CD4-positive, alpha-beta T cell treated with Interleukin-15 for 1 hour (primary cell): ENCODE measurements around the gene DPP6.

ENCODE experiments used
- DNase-seq: peaks from one replicate; pipeline ENCODE4 v3.0.0-alpha.2; 2020

Gene DPP6

GRCh38 chr7:154345093-154345492 is 292.9 kb downstream of the DPP6 start:
- no peak for DNase-seq

DNA sequence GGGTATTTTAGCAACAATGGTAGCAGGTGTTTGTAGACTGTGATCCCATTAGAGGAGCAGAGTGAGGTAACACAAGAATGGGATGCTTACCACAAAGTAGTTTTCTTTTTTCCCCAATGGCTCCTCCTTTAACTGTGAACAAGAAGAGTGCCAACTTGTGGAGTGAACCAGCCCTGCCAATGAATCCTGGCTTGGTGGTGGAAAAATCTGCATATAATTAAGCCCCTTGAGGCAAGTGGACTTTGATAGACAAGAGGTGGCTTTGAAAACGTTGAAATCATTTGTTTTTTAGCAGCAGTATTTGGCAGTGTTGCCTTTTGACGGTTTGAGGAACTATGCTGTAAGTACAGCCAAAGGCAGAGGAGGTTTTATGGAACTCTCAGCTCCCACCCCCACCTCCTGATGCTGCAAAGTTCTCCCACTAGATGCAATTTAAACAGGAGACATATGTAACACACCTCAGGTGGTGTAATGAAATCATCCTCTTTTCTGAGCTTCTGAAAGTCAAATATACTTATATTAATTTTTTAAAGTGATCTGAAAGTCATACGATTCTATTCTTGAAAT is 295.6 kb downstream of the DPP6 start:
- no peak for DNase-seq

DNA sequence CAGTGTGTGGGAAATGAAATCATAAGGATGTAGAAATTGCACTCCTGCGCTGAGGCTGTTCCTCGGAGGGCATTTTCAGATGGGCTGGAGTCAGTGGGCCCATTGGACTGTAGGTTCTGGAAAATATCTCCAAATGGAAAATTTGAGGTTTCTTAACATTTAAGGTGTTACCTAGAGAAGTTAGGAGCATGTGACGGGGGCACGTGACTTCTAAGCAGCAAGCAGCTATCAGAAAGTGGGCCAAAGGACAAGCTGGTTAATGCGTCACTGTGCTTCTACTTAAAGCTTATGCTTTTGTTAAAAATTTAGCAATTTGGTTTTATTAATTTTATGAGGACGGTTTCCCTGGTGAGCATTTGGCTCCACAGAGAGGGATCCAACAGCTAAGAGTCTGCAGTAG is 298.7 kb downstream of the DPP6 start:
- no peak for DNase-seq

DNA sequence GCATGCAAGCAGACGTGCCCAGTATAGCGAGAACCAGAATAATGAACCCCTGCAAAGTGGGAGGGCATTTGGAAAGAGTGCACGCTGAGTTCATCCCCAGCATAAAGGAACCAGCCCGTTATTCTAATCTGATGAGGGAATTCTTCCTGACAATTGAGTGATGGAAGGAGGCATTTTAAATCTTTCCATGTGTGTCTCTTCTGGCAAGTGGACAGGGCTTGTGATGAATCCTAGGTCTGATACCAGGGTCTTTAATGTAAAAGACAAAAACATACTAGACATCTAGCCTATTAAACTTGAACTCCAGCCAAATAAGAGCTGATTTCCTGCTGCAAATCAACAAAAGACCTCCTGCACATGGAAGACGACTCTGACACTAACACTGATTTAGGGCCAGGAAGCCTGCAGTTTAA is 301.2 kb downstream of the DPP6 start:
- no peak for DNase-seq

- DNase-seq = no peak
These were observed 312.0 kb downstream of the DPP6 start for GRCh38 chr7:154364170-154364569.

GRCh38 chr7:154371424-154371823 is 319.2 kb downstream of the DPP6 start:
- no peak for DNase-seq

GRCh38 chr7:154372011-154372601 is 319.9 kb downstream of the DPP6 start:
- DNase-seq = no peak

GRCh38 chr7:154373956-154374355 is 321.8 kb downstream of the DPP6 start:
- DNase-seq = no peak

DNA sequence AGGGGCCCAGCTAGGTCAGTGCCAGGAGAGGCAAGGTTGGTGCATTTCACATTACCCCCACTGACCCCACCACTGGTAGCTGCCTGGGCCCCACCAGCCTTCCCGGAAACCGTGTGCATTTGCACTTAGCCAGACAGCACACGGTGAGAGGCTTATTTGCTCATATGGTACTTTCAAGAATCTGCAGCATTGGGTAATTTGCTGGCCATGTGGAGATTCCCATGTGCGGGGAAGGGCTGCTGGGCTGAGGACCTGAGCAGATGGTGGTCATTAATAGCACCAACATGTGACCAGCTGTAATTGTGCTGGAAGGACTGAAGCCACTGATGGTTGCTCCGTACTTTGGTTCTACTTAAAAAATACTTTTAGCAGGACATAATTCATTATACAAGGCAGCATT is 323.8 kb downstream of the DPP6 start:
- no peak for DNase-seq

GRCh38 chr7:154380771-154381170 is 328.6 kb downstream of the DPP6 start:
- DNase-seq = no peak

DNA sequence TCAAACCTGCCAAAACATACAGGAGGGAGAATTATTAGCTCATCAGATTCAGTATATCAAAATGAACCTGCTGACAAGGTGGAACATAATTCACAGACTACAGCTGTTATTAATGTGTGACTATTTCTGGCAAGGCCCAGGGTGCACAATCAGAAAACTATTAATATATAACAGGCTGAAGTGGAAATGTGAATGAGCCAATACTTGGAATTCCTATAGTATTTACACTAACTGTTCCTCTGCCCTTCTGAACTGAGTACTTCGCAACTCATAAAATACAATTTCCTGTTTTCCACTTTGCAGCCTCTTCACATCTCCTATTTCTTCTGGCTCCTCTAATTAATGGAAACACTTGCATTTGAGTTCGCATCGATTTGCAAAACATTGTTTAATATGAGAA is 330.8 kb downstream of the DPP6 start:
- no peak for DNase-seq

- no peak for DNase-seq
These were observed 333.0 kb downstream of the DPP6 start for GRCh38 chr7:154385214-154385613.

DNA sequence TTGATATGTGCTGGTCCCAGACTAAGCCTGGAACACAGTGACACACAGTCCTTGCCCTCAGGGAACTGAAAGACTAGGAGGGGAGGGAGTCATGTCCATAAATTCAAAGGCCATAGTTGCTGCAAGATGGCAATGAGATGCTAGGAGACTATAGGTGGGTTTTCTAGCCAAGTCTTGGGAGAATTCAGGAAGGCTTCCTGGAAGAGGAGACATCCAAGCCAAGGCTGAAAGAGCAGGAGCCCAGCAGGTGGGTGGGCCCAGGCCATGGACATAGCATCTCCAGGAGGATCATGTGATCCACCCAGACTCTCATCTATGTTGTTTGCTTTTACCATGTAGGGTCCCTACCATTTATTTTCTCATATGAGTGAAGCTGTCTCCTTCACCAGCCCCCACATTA is 335.1 kb downstream of the DPP6 start:
- no peak for DNase-seq

DNA sequence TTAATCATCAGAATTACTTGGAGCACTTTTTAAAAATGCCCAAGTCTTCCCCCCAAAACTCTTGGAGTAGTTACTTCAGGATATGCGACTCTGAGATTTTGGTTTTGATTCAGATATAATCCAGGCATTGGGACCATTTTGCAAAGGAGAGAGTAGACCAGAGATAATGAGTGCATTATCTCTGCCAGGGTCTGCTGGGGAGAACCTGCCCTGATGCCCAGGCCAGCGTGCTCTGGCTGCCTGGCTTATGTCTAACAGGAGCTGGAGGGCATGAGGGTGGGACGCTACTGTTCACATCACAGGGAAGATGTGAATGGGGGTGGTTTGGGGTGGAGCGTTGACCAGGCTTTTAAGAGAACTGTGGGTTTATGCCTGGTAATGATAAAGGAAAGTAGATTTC is 336.2 kb downstream of the DPP6 start:
- no peak for DNase-seq

GRCh38 chr7:154388999-154389398 is 336.8 kb downstream of the DPP6 start:
- no peak for DNase-seq

DNA sequence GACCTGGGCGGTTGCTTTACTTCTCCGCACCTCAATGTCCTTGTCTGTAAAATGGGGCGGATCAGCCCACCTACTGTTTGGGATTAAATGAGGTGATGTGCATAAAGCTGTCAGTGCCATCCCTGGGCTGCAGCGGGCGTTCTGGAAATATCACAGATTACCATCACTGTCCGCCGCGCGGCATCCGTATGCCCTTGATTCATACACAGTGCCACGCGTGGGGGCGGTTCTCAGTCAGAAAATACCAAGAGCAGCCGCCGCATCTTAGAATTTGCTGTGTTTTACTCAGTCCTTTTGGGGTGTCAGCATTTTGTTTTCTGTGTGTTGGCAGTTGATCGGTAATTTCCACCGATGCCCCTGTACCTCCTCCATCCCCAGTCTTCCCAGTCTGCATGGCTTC is 338.8 kb downstream of the DPP6 start:
- no peak for DNase-seq

- DNase-seq = no peak
These were observed 342.6 kb downstream of the DPP6 start for GRCh38 chr7:154394804-154395203.

DNA sequence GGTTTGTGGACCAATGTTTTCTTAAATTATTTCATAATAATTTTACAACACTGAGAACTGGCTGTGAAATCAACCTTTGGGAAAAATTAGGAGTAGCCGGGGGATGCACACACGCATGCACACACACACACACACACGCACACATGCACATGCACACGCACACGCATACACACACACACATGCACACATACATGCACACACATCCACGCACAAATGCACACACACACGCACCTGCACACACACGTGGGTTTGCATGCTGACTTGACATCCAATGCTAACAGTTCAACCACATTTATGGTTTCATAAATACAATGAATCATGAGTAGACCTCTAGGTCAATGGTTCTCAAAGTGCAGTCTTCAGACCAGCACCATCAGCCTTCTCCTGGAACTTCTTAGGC is 354.1 kb downstream of the DPP6 start:
- no peak for DNase-seq

DNA sequence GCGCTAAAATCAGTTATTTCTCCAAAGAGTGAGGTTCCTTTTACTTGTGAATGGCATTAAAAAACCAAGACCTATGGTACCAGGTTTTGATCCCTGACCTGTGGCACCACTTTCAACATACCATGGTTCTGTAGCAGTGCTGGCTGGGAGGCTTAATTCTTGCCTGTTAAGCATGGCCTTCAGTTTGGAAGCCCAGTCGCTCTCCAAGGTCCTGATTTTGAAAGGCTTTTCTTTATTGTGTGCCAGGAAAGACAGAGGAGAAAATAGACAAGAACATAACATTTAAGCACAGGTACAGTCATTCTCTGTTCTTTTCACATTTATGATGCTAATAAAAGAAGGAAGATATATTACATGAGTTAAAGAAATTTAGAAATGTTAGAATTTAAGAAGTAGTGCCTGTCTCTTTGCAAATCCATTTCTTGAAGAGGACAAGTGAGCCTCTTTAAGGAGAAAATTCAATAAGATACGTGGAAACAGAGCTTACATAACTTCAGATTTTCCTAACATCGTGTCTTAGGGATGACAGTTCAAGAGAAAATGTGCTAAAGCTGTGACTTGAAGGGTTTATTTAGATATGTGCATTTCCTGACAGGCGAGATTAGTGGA is 357.6 kb downstream of the DPP6 start:
- DNase-seq = no peak

GRCh38 chr7:154412105-154412504 is 359.9 kb downstream of the DPP6 start:
- DNase-seq = no peak

DNA sequence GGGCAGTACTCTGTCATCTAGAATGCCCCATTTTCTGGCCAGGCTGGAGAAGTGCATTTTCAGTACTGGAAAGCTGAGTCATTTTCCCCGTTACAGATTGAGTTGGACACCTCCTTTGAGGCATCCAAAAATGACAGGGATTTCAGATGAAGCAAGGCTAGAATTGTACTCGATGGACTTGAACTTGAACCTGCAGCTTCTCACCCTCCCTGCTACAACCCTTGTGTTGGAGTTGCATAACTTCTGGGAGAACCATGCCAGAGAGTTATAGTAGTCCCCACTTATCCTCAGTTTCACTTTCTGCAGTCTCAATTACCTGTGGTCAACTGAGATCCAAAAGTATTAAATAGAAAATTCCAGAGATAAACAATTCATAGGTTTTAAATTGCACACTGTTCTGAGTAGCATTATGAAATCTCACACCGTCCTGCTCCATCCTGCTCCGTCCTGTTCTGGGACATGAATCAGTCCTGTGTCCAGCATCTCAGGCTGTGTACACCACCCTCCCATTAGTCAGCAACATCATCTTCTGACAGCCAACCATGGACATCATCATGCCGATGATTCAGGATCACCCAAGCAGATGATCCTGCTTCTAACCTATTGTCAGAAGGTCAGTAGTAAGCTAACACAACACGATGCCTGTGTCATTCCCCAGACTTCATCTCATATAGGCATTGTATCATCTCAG is 363.7 kb downstream of the DPP6 start:
- DNase-seq = no peak

DNA sequence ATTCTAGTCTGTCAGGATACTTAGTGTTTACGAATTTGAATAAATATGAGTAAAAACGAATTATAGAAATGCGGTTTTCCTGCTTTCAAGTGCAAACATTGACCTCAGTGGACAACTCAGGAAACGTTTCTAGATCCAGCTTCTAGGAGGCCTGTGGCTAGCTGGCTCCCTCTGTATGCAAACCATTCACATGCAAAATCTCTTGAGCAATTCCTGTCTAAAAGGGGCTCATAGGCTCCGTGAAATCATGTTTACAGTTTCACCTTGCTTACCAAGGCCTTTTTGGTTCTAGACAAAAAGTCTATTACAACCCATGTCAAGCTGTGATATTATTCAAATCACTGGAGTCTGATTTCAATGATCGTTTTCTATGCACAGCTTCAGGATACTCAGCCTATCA is 364.5 kb downstream of the DPP6 start:
- no peak for DNase-seq

- DNase-seq = no peak
These were observed 367.1 kb downstream of the DPP6 start for GRCh38 chr7:154419344-154419743.

DNA sequence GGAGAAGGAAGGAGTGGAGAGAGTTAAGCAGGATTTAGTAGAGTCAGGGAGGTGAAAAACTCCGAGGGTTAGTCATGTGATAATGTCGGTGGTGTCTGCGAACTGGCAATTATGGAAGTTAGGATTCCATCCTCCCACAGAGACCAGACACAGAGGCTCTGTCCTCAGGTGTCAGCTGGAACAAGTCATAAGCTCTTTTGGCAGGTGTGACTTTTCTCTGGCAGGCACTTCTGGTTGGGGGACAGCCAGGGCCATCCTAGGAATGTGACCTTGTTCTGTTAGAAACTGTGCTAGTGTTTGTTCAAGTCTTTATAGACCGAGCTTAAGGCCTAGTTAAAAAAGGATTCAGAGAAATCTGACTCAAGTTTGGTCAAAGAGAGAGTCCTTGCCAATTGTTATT is 371.0 kb downstream of the DPP6 start:
- DNase-seq = no peak
